Bronchial epithelial cell (primary cell): Measurements from ENCODE around the gene B3GAT3. TPM values are rescaled to one million over a fixed set of nuclear protein-coding genes. Genes with fewer than 3 reads are reported as not detected.
A peak's percentile ranks its signal among the peaks of the same experiment; 100 is the strongest.

Experiments
- DNase-seq: peaks from one replicate; pipeline ENCODE4 v3.0.0-alpha.2; 2010; ENCODE audit warnings: low read depth
- FAIRE-seq: peaks from 2 replicates; lab custom pipeline; 2011; peaks lifted over from hg19 to GRCh38; lab: Jason Lieb, UNC
- H3K27me3 ChIP-seq: 2 replicates; pipeline ENCODE4 v1.5.1; 2011; ENCODE audit warnings: low read length; ENCODE audit not compliant: control insufficient read depth, insufficient read depth
- H3K36me3 ChIP-seq: 2 replicates; pipeline ENCODE4 v1.5.1; 2011; ENCODE audit warnings: low read length; ENCODE audit not compliant: control insufficient read depth, insufficient read depth
- H3K4me3 ChIP-seq: 2 replicates; pipeline ENCODE4 v1.5.1; 2011; ENCODE audit warnings: mild to moderate bottlenecking, low read depth, low read length, control low read depth
- total RNA-seq: library from RNA; depleted of rRNA; stranded (reverse); fragments of >200 nt; gene quantifications from 2 replicates; pipeline ENCODE4 v1.2.1, GENCODE V29; 2014
- TF ChIP-seq, protein P1 (sequence below): IDR thresholded peaks from 2 replicates; pipeline ENCODE4 v1.5.1; 2011; ENCODE audit warnings: mild to moderate bottlenecking, moderate library complexity, low read length, control low read depth, inconsistent platforms; ENCODE audit not compliant: insufficient read depth, severe bottlenecking

Gene B3GAT3
- total RNA-seq, 1 donor from 2014 or later, result 24.2 TPM

- no peaks in the 10 kb centered on the region for H3K27me3 ChIP-seq
- DNase-seq, result peak; percentile 31
- FAIRE-seq, result no peak
Observed at GRCh38 chr11:62600367-62601121, 21.2 kb downstream of the B3GAT3 start.

GRCh38 chr11:62599901-62600300 is 21.9 kb downstream of the B3GAT3 start:
- Histone ChIP-seq H3K27me3 (no peaks in the 10 kb centered on the region), H3K36me3 (peaks cover 19% of the 10 kb centered on the region), H3K4me3 (peak overlapping the region; percentile 91)
- no peak for FAIRE-seq
- TF ChIP-seq, protein P1, sequence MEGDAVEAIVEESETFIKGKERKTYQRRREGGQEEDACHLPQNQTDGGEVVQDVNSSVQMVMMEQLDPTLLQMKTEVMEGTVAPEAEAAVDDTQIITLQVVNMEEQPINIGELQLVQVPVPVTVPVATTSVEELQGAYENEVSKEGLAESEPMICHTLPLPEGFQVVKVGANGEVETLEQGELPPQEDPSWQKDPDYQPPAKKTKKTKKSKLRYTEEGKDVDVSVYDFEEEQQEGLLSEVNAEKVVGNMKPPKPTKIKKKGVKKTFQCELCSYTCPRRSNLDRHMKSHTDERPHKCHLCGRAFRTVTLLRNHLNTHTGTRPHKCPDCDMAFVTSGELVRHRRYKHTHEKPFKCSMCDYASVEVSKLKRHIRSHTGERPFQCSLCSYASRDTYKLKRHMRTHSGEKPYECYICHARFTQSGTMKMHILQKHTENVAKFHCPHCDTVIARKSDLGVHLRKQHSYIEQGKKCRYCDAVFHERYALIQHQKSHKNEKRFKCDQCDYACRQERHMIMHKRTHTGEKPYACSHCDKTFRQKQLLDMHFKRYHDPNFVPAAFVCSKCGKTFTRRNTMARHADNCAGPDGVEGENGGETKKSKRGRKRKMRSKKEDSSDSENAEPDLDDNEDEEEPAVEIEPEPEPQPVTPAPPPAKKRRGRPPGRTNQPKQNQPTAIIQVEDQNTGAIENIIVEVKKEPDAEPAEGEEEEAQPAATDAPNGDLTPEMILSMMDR, result no peak
- peak; percentile 97 for DNase-seq

More at GRCh38 chr11:62600367-62601121, 21.2 kb downstream of the B3GAT3 start:
- Histone ChIP-seq H3K36me3 (peaks cover 18% of the 10 kb centered on the region), H3K4me3 (peak overlapping the region; percentile 91)
- TF ChIP-seq, protein P1, result no peak

GRCh38 chr11:62599069-62599696 is 22.6 kb downstream of the B3GAT3 start:
- Histone ChIP-seq H3K27me3 (no peaks in the 10 kb centered on the region), H3K36me3 (peaks cover 17% of the 10 kb centered on the region), H3K4me3 (peak overlapping the region; percentile 91)
- DNase-seq, result peak; percentile 95
- TF ChIP-seq, protein P1, result no peak
- no peak for FAIRE-seq

GRCh38 chr11:62595124-62595523 is 26.7 kb downstream of the B3GAT3 start:
- DNase-seq (no peak), FAIRE-seq (no peak)
- Histone ChIP-seq H3K36me3 (peaks cover 22% of the 10 kb centered on the region), H3K27me3 (no peaks in the 10 kb centered on the region), H3K4me3 (no peak overlapping the region)
- TF ChIP-seq, protein P1, result no peak

DNA sequence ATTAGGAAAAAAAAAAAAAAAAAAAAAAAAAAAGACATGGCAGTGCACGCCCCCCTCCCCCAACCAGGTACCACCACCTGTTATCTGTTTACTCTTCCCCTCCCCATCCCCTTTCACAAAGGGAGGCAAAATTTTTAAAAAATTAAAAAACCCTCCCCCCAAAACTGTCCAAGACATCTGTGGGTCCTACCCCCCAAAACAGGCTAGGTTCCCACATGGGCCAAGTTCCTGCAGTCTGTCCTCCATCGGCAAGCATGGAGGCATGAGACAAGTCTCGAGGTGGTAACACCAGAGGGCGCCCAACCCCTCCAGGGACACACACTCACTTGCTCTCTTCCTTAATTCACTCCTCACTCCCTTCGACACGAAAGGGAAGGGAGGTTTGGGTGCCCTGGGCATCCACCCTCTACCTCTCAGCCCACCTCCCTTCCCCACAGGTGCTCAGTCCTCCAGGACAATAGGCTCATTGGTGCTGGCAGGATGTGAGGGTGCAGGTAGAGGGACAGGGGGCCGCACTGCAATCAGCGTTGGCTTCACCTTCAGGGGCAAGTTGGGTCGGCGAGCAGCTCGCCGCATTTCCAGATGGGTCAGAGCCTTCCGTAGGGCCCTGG is 28.2 kb downstream of the B3GAT3 start:
- Histone ChIP-seq H3K4me3 (no peak overlapping the region), H3K27me3 (no peaks in the 10 kb centered on the region), H3K36me3 (peaks cover 23% of the 10 kb centered on the region)
- peak; percentile 70 for DNase-seq
- TF ChIP-seq, protein P1, result peak; percentile 86
- FAIRE-seq, result no peak
